HepG2 (cell line): ENCODE measurements around the gene CD4. TPM values are rescaled to one million over a fixed set of nuclear protein-coding genes. Genes with fewer than 3 reads are reported as not detected.

Source experiments
- ARHGAP35 ChIP-seq: sonication (generic); formaldehyde crosslinking; IDR thresholded peaks from 2 replicates; pipeline ENCODE4 v1.9.0; 2022; ENCODE audit warnings: mild to moderate bottlenecking, inconsistent platforms, moderate library complexity, missing genetic modification reagents, borderline replicate concordance
- CAMTA2 ChIP-seq: sonication (generic); formaldehyde crosslinking; IDR thresholded peaks from 2 replicates; pipeline ENCODE4 v1.4.0; 2020; ENCODE audit warnings: mild to moderate bottlenecking, missing genetic modification reagents, borderline replicate concordance
- ELF1 ChIP-seq: sonication (generic); formaldehyde crosslinking; IDR thresholded peaks from 2 replicates; pipeline ENCODE4 v1.4.0; 2020; ENCODE audit warnings: missing genetic modification reagents
- HCFC1 ChIP-seq: fragments of 150-350 bp; IDR thresholded peaks from 2 replicates; pipeline ENCODE4 v1.6.1; 2014; ENCODE audit warnings: low read depth, low read length
- HDAC6 ChIP-seq: fragments of 200-600 bp; sonication (generic); IDR thresholded peaks from 2 replicates; pipeline ENCODE4 v1.7.0; 2017; ENCODE audit warnings: mild to moderate bottlenecking, antibody characterized with exemption, low read length, low read depth
- KDM1A ChIP-seq: IDR thresholded peaks from 2 replicates; pipeline ENCODE4 v1.6.1; 2016; ENCODE audit warnings: missing compliant biosample characterization
- KDM6A ChIP-seq: IDR thresholded peaks from 2 replicates; pipeline ENCODE4 v1.6.1; 2016; ENCODE audit warnings: low read depth
- MEIS1 ChIP-seq: sonication (generic); formaldehyde crosslinking; IDR thresholded peaks from 2 replicates; pipeline ENCODE4 v1.9.0; 2021; ENCODE audit warnings: mild to moderate bottlenecking, missing genetic modification reagents, moderate library complexity, borderline replicate concordance
- NFE2 ChIP-seq: sonication (generic); formaldehyde crosslinking; IDR thresholded peaks from 2 replicates; pipeline ENCODE4 v1.4.0; 2020; ENCODE audit warnings: missing genetic modification reagents
- ONECUT2 ChIP-seq: sonication (generic); formaldehyde crosslinking; IDR thresholded peaks from 2 replicates; pipeline ENCODE4 v1.4.0; 2020; ENCODE audit warnings: missing genetic modification reagents
- PCBP1 ChIP-seq: fragments of 200-400 bp; formaldehyde crosslinking; IDR thresholded peaks from 2 replicates; pipeline ENCODE4 v1.6.1; 2017; ENCODE audit warnings: mild to moderate bottlenecking, low read depth, low read length, borderline replicate concordance
- REPIN1 ChIP-seq: sonication (generic); formaldehyde crosslinking; IDR thresholded peaks from 2 replicates; pipeline ENCODE4 v1.8.0; 2022; ENCODE audit warnings: missing genetic modification reagents, low read depth, mild to moderate bottlenecking, borderline replicate concordance
- RFX3 ChIP-seq: IDR thresholded peaks from 2 replicates; pipeline ENCODE4 v1.6.1; 2016; ENCODE audit warnings: missing biosample characterization, missing genetic modification reagents
- SMAD3 ChIP-seq: sonication (generic); formaldehyde crosslinking; IDR thresholded peaks from 2 replicates; pipeline ENCODE4 v1.4.0; 2020; ENCODE audit warnings: missing genetic modification reagents
- SPEN ChIP-seq: sonication (generic); formaldehyde crosslinking; IDR thresholded peaks from 2 replicates; pipeline ENCODE4 v1.5.1; 2020; ENCODE audit warnings: low read depth, mild to moderate bottlenecking, missing genetic modification reagents
- STAG1 ChIP-seq: sonication (generic); formaldehyde crosslinking; IDR thresholded peaks from 2 replicates; pipeline ENCODE4 v1.4.0; 2020; ENCODE audit warnings: missing genetic modification reagents
- XBP1 ChIP-seq: sonication (generic); formaldehyde crosslinking; IDR thresholded peaks from 2 replicates; pipeline ENCODE4 v1.5.0; 2020; ENCODE audit warnings: missing genetic modification reagents
- ZFAT ChIP-seq: sonication (generic); formaldehyde crosslinking; conservative IDR thresholded peaks from 2 replicates; pipeline ENCODE4 v1.8.1; 2023; ENCODE audit warnings: missing genetic modification reagents, inconsistent platforms
- ZNF138 ChIP-seq: sonication (generic); formaldehyde crosslinking; IDR thresholded peaks from 2 replicates; pipeline ENCODE4 v1.5.0; 2020; ENCODE audit warnings: mild to moderate bottlenecking, low read depth, missing genetic modification reagents
- ZNF256 ChIP-seq: sonication (generic); formaldehyde crosslinking; conservative IDR thresholded peaks from 2 replicates; pipeline ENCODE4 v1.4.0; 2020; ENCODE audit warnings: missing genetic modification reagents
- ZNF550 ChIP-seq: sonication (generic); formaldehyde crosslinking; IDR thresholded peaks from 2 replicates; pipeline ENCODE4 v1.4.0; 2020; ENCODE audit warnings: mild to moderate bottlenecking, missing genetic modification reagents, borderline replicate concordance
- ZNF713 ChIP-seq: sonication (generic); formaldehyde crosslinking; IDR thresholded peaks from 2 replicates; pipeline ENCODE4 v1.4.0; 2020; ENCODE audit warnings: mild to moderate bottlenecking, missing genetic modification reagents
- polyA plus RNA-seq, 8 experiments: library from polyadenylated mRNA; depleted of rRNA in 3 of 8; stranded (reverse) in 7 of 8; unstranded in 1 of 8; fragments of >200 nt; fragmentation: Illumina TruSeq in 4 of 8; extraction: Trizol in 4 of 8; gene quantifications; 2 replicates each; pipeline versions ENCODE4 v1.2.1 to v1.2.3, GENCODE V29; 2011 to 2016; ENCODE audit warnings: low read depth in 4 of 8, missing spikeins in 1 of 8, mixed read lengths in 1 of 8; ENCODE audit not compliant: insufficient read depth in 1 of 8
- total RNA-seq, 5 experiments: library from RNA; depleted of rRNA; stranded (reverse); fragments of >200 nt; fragmentation: Illumina TruSeq; extraction: Trizol; gene quantifications; 2 replicates each; pipeline ENCODE4 v1.2.3, GENCODE V29; 2016; ENCODE audit warnings: low read depth in 1 of 5
- TF ChIP-seq, protein P1 (sequence below): sonication (generic); formaldehyde crosslinking; IDR thresholded peaks from 2 replicates; pipeline ENCODE4 v1.5.0; 2020; ENCODE audit warnings: mild to moderate bottlenecking, missing genetic modification reagents, borderline replicate concordance
- TF ChIP-seq, protein P2 (sequence below): sonication (generic); formaldehyde crosslinking; conservative IDR thresholded peaks from 2 replicates; pipeline ENCODE4 v1.8.0; 2022; ENCODE audit warnings: mild to moderate bottlenecking, moderate library complexity, missing genetic modification reagents
- TF ChIP-seq, protein P3 (sequence below): fragments of 450-650 bp; IDR thresholded peaks from 2 replicates; pipeline ENCODE4 v1.6.1; 2016

CD4 gene
- total and polyA plus RNA-seq, 2 of the 13 experiments (the other 11 are each of a cell fraction or from before 2014, with no cell fraction given): 0.07 to 0.95 TPM

DNA sequence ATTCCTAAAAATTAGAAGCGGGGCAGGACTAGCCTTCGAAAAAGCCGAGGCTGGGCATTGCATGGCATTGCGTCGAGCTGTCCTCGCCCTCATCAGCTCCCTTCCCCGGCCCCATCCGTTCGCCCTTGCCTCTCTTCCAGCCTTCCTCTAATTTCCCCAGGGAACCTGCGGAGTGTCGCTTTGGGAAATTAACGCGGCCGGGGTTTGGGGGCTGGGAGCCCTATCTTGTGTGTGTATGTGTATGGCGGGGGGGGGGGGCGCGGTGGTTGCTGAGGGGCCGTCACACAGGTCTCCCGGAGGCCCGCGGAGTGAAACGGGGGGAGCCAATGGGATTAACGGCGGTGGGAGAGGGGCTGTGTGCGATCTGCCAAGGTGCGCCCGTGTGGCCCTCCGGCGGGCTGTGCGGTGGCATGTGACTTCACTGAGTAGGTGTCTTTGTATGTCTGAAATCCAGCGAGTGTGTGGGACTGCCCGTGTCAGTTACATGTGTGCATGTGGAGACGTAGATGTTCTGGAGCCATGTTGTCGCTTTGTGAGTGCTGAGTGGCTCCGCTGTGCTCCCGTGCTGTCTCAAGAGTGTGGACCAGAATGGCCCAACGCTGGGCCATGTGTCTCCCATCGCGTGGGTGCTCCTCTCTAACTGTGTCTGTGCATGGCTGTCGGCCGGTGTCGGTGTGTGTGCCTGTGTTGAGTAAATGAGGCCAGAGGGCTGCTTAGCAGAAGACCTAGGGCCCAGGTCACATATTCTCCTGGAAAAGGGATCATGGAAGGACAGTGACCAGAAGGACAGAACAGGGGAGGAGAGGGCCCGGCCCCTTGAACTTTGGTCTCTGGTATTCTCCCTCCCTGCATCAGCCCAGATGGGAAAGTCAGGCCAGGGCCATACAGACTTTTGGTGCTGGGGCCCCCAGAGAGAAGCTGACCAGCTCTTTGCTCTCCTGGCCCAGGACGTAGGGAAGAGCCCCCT, 21.7 kb upstream of the CD4 start (continued):
- 0 out of 2 replicates have a peak, but pooled peaks have one; percentile 31 for TF ChIP-seq MEIS1 (CRISPR knock-in tag)
- TF ChIP-seq SMAD3 (CRISPR knock-in tag): no peak
- no peak for TF ChIP-seq RFX3
- TF ChIP-seq SPEN (CRISPR knock-in tag): peak; percentile 75
- no peak for TF ChIP-seq ZNF550
- TF ChIP-seq STAG1 (CRISPR knock-in tag): no peak
- no peak for TF ChIP-seq ZNF256 (CRISPR knock-in tag)
- TF ChIP-seq ONECUT2 (CRISPR knock-in tag): no peak
- TF ChIP-seq, protein P1, sequence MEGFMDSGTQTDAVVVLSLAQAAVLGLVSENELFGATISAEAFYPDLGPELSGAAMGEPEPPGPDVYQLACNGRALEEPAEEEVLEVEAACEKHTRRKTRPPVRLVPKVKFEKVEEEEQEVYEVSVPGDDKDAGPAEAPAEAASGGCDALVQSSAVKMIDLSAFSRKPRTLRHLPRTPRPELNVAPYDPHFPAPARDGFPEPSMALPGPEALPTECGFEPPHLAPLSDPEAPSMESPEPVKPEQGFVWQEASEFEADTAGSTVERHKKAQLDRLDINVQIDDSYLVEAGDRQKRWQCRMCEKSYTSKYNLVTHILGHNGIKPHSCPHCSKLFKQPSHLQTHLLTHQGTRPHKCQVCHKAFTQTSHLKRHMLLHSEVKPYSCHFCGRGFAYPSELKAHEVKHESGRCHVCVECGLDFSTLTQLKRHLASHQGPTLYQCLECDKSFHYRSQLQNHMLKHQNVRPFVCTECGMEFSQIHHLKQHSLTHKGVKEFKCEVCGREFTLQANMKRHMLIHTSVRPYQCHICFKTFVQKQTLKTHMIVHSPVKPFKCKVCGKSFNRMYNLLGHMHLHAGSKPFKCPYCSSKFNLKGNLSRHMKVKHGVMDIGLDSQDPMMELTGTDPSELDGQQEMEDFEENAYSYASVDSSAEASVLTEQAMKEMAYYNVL (CRISPR knock-in tag): peak; percentile 72; the same call in 1 of the 2 replicates
- TF ChIP-seq ZNF138 (CRISPR knock-in tag): no peak
- no peak for TF ChIP-seq HCFC1
- no peak for TF ChIP-seq KDM1A (CRISPR knock-in tag)
- TF ChIP-seq CAMTA2 (CRISPR knock-in tag): no peak
- TF ChIP-seq, protein P2, sequence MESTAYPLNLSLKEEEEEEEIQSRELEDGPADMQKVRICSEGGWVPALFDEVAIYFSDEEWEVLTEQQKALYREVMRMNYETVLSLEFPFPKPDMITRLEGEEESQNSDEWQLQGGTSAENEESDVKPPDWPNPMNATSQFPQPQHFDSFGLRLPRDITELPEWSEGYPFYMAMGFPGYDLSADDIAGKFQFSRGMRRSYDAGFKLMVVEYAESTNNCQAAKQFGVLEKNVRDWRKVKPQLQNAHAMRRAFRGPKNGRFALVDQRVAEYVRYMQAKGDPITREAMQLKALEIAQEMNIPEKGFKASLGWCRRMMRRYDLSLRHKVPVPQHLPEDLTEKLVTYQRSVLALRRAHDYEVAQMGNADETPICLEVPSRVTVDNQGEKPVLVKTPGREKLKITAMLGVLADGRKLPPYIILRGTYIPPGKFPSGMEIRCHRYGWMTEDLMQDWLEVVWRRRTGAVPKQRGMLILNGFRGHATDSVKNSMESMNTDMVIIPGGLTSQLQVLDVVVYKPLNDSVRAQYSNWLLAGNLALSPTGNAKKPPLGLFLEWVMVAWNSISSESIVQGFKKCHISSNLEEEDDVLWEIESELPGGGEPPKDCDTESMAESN (CRISPR knock-in tag): no peak; the same call in 1 of the 2 replicates
- TF ChIP-seq ELF1 (CRISPR knock-in tag): no peak
- TF ChIP-seq NFE2 (CRISPR knock-in tag): no peak
- no peak for TF ChIP-seq XBP1 (CRISPR knock-in tag)
- TF ChIP-seq, protein P3, sequence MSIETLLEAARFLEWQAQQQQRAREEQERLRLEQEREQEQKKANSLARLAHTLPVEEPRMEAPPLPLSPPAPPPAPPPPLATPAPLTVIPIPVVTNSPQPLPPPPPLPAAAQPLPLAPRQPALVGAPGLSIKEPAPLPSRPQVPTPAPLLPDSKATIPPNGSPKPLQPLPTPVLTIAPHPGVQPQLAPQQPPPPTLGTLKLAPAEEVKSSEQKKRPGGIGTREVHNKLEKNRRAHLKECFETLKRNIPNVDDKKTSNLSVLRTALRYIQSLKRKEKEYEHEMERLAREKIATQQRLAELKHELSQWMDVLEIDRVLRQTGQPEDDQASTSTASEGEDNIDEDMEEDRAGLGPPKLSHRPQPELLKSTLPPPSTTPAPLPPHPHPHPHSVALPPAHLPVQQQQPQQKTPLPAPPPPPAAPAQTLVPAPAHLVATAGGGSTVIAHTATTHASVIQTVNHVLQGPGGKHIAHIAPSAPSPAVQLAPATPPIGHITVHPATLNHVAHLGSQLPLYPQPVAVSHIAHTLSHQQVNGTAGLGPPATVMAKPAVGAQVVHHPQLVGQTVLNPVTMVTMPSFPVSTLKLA: peak; percentile 34; the same call in 1 of the 2 replicates
- TF ChIP-seq REPIN1 (CRISPR knock-in tag): no peak
- TF ChIP-seq PCBP1: 0 out of 2 replicates have a peak, but pooled peaks have one; percentile 37
- TF ChIP-seq ZFAT (CRISPR knock-in tag): no peak
- no peak for TF ChIP-seq ARHGAP35 (CRISPR knock-in tag)
- peak; percentile 43; the same call in 1 of the 2 replicates for TF ChIP-seq KDM6A (CRISPR knock-in tag)
- no peak for TF ChIP-seq ZNF713 (CRISPR knock-in tag)
- TF ChIP-seq HDAC6: no peak
